GM21423 (cell line): ENCODE measurements around the gene BTBD2.

Experiments used
- ATAC-seq: cut with Tn5 transposase; IDR thresholded peaks from one replicate; pipeline ENCODE4 v1.9.1; 2021; ENCODE audit warnings: mild to moderate bottlenecking, moderate library complexity; ENCODE audit not compliant: unreplicated experiment

The BTBD2 gene

GRCh38 chr19:1944916-1945561, 70.5 kb downstream of the BTBD2 start:
- no peak for ATAC-seq

GRCh38 chr19:1944088-1944915, 71.2 kb downstream of the BTBD2 start:
- ATAC-seq: no peak

GRCh38 chr19:1943661-1944087, 71.8 kb downstream of the BTBD2 start:
- no peak for ATAC-seq

- ATAC-seq: no peak
Observed at GRCh38 chr19:1942934-1943555, 72.5 kb downstream of the BTBD2 start.

GRCh38 chr19:1942078-1942933, 73.2 kb downstream of the BTBD2 start:
- ATAC-seq: peak; percentile 33

- ATAC-seq: no peak
Observed at GRCh38 chr19:1941146-1942077, 74.1 kb downstream of the BTBD2 start, which contains the start of gene CSNK1G2. CSNK1G2 (plus strand) TSS chr19:1941172; CDS start chr19:1969773, 28,601 bp downstream.

- ATAC-seq: no peak
Observed at GRCh38 chr19:1938071-1938470, 77.4 kb downstream of the BTBD2 start.

- no peak for ATAC-seq
Observed at GRCh38 chr19:1936916-1937610, 78.5 kb downstream of the BTBD2 start.

GRCh38 chr19:1936430-1936829, 79.1 kb downstream of the BTBD2 start:
- ATAC-seq: no peak

- ATAC-seq: no peak
Observed at GRCh38 chr19:1935484-1936208, 79.9 kb downstream of the BTBD2 start.
